Loucy (cell line): ENCODE measurements around the gene CCDC182.

ENCODE experiments used
- H2AFZ ChIP-seq: fragments of 200-600 bp; sonication (generic); 2 replicates; pipeline ENCODE4 v1.6.0; 2016; ENCODE audit warnings: antibody characterized with exemption, mild to moderate bottlenecking, low read length, moderate library complexity
- H3F3A ChIP-seq: fragments of 200-600 bp; 2 replicates; pipeline ENCODE4 v1.6.0; 2016; ENCODE audit warnings: antibody characterized with exemption, low read depth, mild to moderate bottlenecking
- H3K27me3 ChIP-seq: fragments of 200-600 bp; sonication (generic); 2 replicates; pipeline ENCODE4 v1.6.1; 2014; ENCODE audit warnings: low read length, mild to moderate bottlenecking; ENCODE audit not compliant: insufficient read depth, poor library complexity, severe bottlenecking
- H3K36me3 ChIP-seq: fragments of 200-600 bp; sonication (generic); 2 replicates; pipeline ENCODE4 v1.6.1; 2016; ENCODE audit warnings: low read length; ENCODE audit not compliant: insufficient read depth
- H3K4me1 ChIP-seq: fragments of 200-600 bp; sonication (generic); 2 replicates; pipeline ENCODE4 v1.5.1; 2014; ENCODE audit warnings: low read length, mild to moderate bottlenecking; ENCODE audit not compliant: insufficient read depth, poor library complexity, severe bottlenecking
- H3K4me2 ChIP-seq: fragments of 200-600 bp; sonication (generic); 2 replicates; pipeline ENCODE4 v1.6.0; 2014; ENCODE audit warnings: antibody characterized with exemption, low read length, low read depth, mild to moderate bottlenecking; ENCODE audit not compliant: poor library complexity, severe bottlenecking
- H3K4me3 ChIP-seq: fragments of 200-600 bp; sonication (generic); 2 replicates; pipeline ENCODE4 v1.5.1; 2014; ENCODE audit warnings: low read length, mild to moderate bottlenecking, mixed read lengths; ENCODE audit not compliant: poor library complexity, severe bottlenecking
- H3K79me2 ChIP-seq: fragments of 200-600 bp; sonication (generic); 2 replicates; pipeline ENCODE4 v1.6.1; 2014; ENCODE audit warnings: low read length; ENCODE audit not compliant: insufficient read depth
- H3K9ac ChIP-seq: fragments of 200-600 bp; sonication (generic); 2 replicates; pipeline ENCODE4 v1.6.0; 2014; ENCODE audit warnings: mild to moderate bottlenecking, low read depth, low read length, moderate library complexity; ENCODE audit not compliant: poor library complexity, severe bottlenecking
- H3K9me2 ChIP-seq: fragments of 200-600 bp; sonication (generic); replicated peaks from 2 replicates; pipeline ENCODE4 v1.6.1; 2016; ENCODE audit warnings: low read depth, low read length, mixed read lengths
- H3K9me3 ChIP-seq: fragments of 200-600 bp; sonication (generic); 2 replicates; pipeline ENCODE4 v1.6.1; 2014; ENCODE audit warnings: mild to moderate bottlenecking, antibody characterized with exemption, low read length, low read depth; ENCODE audit not compliant: insufficient read depth
- H4K20me1 ChIP-seq: fragments of 200-600 bp; sonication (generic); 2 replicates; pipeline ENCODE4 v1.6.0; 2014; ENCODE audit warnings: antibody characterized with exemption, low read length, mild to moderate bottlenecking; ENCODE audit not compliant: insufficient read depth, poor library complexity, severe bottlenecking
- CTCF ChIP-seq: fragments of 200-600 bp; sonication (generic); conservative IDR thresholded peaks from 2 replicates; pipeline ENCODE4 v1.5.1; 2014; ENCODE audit warnings: mild to moderate bottlenecking, antibody characterized with exemption, low read length
- EZH2phosphoT487 ChIP-seq: fragments of 200-600 bp; IDR thresholded peaks from 2 replicates; pipeline ENCODE4 v1.6.1; 2018; ENCODE audit warnings: antibody characterized with exemption, mild to moderate bottlenecking, moderate library complexity, borderline replicate concordance

Gene CCDC182

GRCh38 chr17:57744195-57745170, 616 bp downstream of the CCDC182 start:
- Histone ChIP-seq H3K4me3 (no peak overlapping the region), H2AFZ (no peak overlapping the region), H3K4me2 (no peak overlapping the region), H3K27me3 (no peaks in the 10 kb centered on the region), H3K79me2 (0 out of 2 replicates have a peak, but pooled peaks cover 9% of the 10 kb centered on the region), H4K20me1 (no peaks in the 10 kb centered on the region), H3F3A (no peaks in the 10 kb centered on the region), H3K9ac (no peak overlapping the region), H3K4me1 (peaks cover 23% of the 10 kb centered on the region), H3K36me3 (no peaks in the 10 kb centered on the region), H3K9me3 (no peaks in the 10 kb centered on the region), H3K9me2 (no peaks in the 10 kb centered on the region)
- TF ChIP-seq EZH2phosphoT487 (no peak), CTCF (no peak)

GRCh38 chr17:57740235-57740528, 4.9 kb downstream of the CCDC182 start:
- Histone ChIP-seq H3K36me3 (no peaks in the 10 kb centered on the region), H3K4me1 (no peaks in the 10 kb centered on the region)

GRCh38 chr17:57739402-57740234, 5.5 kb downstream of the CCDC182 start:
- Histone ChIP-seq H3K27me3 (no peaks in the 10 kb centered on the region), H3K79me2 (no peaks in the 10 kb centered on the region), H3F3A (no peaks in the 10 kb centered on the region), H3K4me1 (no peaks in the 10 kb centered on the region), H3K4me2 (no peak overlapping the region), H3K9me2 (no peaks in the 10 kb centered on the region), H3K36me3 (no peaks in the 10 kb centered on the region), H3K4me3 (no peak overlapping the region), H3K9ac (no peak overlapping the region), H3K9me3 (no peaks in the 10 kb centered on the region), H4K20me1 (no peaks in the 10 kb centered on the region), H2AFZ (no peak overlapping the region)
- TF ChIP-seq EZH2phosphoT487 (no peak), CTCF (peak; percentile 71)

More at GRCh38 chr17:57740235-57740528, 4.9 kb downstream of the CCDC182 start:
- Histone ChIP-seq H3K4me2 (no peak overlapping the region), H4K20me1 (no peaks in the 10 kb centered on the region), H3F3A (no peaks in the 10 kb centered on the region), H3K27me3 (no peaks in the 10 kb centered on the region), H3K4me3 (no peak overlapping the region), H3K79me2 (no peaks in the 10 kb centered on the region), H2AFZ (no peak overlapping the region), H3K9me2 (no peaks in the 10 kb centered on the region), H3K9ac (no peak overlapping the region), H3K9me3 (no peaks in the 10 kb centered on the region)
- TF ChIP-seq CTCF: peak; percentile 23; the same call in 1 of the 2 replicates
- TF ChIP-seq EZH2phosphoT487: no peak
